Measurements from ENCODE around the gene GMDS. TPM values are rescaled to one million over a fixed set of nuclear protein-coding genes. Genes with fewer than 3 reads are reported as not detected.

GMDS gene
- total RNA-seq, 1 donor from 2014 or later: 14.4 TPM

- DNase-seq (ENCODE audit: low spot score): no peak
Observed at GRCh38 chr6:1940381-1940780, 305.0 kb downstream of the GMDS start.

GRCh38 chr6:1933292-1933691, 312.1 kb downstream of the GMDS start:
- no peak for DNase-seq (ENCODE audit: low spot score)

GRCh38 chr6:1931817-1932216, 313.6 kb downstream of the GMDS start:
- no peak for DNase-seq (ENCODE audit: low spot score)

GRCh38 chr6:1930356-1930755, 315.0 kb downstream of the GMDS start:
- DNase-seq (ENCODE audit: low spot score): peak; percentile 52

GRCh38 chr6:1929931-1930330, 315.5 kb downstream of the GMDS start:
- DNase-seq (ENCODE audit: low spot score): no peak

- no peak for DNase-seq (ENCODE audit: low spot score)
Observed at GRCh38 chr6:1925743-1926430, 319.5 kb downstream of the GMDS start.

GRCh38 chr6:1923449-1923848, 322.0 kb downstream of the GMDS start:
- DNase-seq (ENCODE audit: low spot score): no peak

- no peak for DNase-seq (ENCODE audit: low spot score)
Observed at GRCh38 chr6:1917626-1918371, 327.6 kb downstream of the GMDS start.

GRCh38 chr6:1916334-1917070, 328.9 kb downstream of the GMDS start:
- DNase-seq (ENCODE audit: low spot score): no peak

GRCh38 chr6:1915226-1915625, 330.2 kb downstream of the GMDS start:
- DNase-seq (ENCODE audit: low spot score): no peak

- no peak for DNase-seq (ENCODE audit: low spot score)
Observed at GRCh38 chr6:1913577-1913976, 331.8 kb downstream of the GMDS start.

- no peak for DNase-seq (ENCODE audit: low spot score)
Observed at GRCh38 chr6:1912731-1913130, 332.7 kb downstream of the GMDS start.

- no peak for DNase-seq (ENCODE audit: low spot score)
Observed at GRCh38 chr6:1911474-1911873, 333.9 kb downstream of the GMDS start.

GRCh38 chr6:1910621-1911407, 334.6 kb downstream of the GMDS start:
- peak; percentile 29 for DNase-seq (ENCODE audit: low spot score)

GRCh38 chr6:1908784-1909183, 336.6 kb downstream of the GMDS start:
- DNase-seq (ENCODE audit: low spot score): no peak

- no peak for DNase-seq (ENCODE audit: low spot score)
Observed at GRCh38 chr6:1906609-1907008, 338.8 kb downstream of the GMDS start.

- DNase-seq (ENCODE audit: low spot score): no peak
Observed at GRCh38 chr6:1906014-1906413, 339.4 kb downstream of the GMDS start.

GRCh38 chr6:1904898-1905297, 340.5 kb downstream of the GMDS start:
- no peak for DNase-seq (ENCODE audit: low spot score)

GRCh38 chr6:1904466-1904799, 341.0 kb downstream of the GMDS start:
- no peak for DNase-seq (ENCODE audit: low spot score)

- peak; percentile 69 for DNase-seq (ENCODE audit: low spot score)
Observed at GRCh38 chr6:1903780-1904465, 341.5 kb downstream of the GMDS start.

GRCh38 chr6:1901556-1901955, 343.8 kb downstream of the GMDS start:
- DNase-seq (ENCODE audit: low spot score): peak; percentile 57
